NCI-H2171 (cell line): ENCODE data around the gene TACC2.

Experiments
- DNase-seq: peaks from one replicate; lab custom pipeline; 2025; lab: John Stamatoyannopoulos, UW

Gene TACC2

GRCh38 chr10:122222638-122223037, 233.7 kb downstream of the TACC2 start:
- no peak for DNase-seq

GRCh38 chr10:122224159-122224558, 235.2 kb downstream of the TACC2 start:
- no peak for DNase-seq

GRCh38 chr10:122225330-122225729, 236.4 kb downstream of the TACC2 start:
- no peak for DNase-seq

DNA sequence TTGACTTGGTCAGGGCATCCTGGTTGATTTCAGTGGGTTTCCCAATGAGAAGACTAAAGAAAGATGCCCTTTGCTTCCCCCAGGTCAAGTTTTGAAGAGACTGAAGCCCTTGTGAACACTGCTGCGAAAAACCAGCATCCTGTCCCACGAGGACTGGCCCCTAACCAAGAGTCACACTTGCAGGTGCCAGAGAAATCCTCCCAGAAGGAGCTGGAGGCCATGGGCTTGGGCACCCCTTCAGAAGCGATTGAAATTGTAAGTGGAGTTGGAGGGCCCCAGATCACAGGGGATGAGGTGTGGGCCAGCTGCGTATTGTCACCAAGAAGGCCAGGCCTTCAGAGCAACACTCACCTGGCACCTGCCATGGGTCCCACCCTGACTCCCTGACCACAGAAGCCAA, 238.8 kb downstream of the TACC2 start:
- DNase-seq = no peak

- no peak for DNase-seq
Observed at GRCh38 chr10:122229666-122230065, 240.7 kb downstream of the TACC2 start.

GRCh38 chr10:122230222-122230621, 241.3 kb downstream of the TACC2 start:
- DNase-seq = no peak

DNA sequence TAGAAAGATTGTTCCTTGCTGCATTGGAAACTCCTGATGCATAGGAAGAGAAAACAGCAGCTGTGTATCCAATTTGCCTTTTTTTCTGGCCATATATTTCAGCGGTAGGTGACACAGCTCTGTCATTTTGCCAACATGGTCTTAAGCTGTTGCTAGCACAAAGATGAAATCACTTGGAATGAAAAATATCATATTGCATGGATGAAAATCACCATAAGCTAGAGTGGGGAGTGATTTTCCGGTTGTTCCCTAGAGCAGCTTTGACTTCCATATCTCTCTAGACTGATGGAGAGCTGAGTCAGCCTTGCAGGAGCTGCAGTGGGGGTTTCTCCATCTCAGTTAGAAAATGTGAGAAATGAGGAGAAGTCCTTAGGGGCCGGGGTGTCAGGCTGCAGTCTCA, 243.8 kb downstream of the TACC2 start:
- peak; percentile 46 for DNase-seq

DNA sequence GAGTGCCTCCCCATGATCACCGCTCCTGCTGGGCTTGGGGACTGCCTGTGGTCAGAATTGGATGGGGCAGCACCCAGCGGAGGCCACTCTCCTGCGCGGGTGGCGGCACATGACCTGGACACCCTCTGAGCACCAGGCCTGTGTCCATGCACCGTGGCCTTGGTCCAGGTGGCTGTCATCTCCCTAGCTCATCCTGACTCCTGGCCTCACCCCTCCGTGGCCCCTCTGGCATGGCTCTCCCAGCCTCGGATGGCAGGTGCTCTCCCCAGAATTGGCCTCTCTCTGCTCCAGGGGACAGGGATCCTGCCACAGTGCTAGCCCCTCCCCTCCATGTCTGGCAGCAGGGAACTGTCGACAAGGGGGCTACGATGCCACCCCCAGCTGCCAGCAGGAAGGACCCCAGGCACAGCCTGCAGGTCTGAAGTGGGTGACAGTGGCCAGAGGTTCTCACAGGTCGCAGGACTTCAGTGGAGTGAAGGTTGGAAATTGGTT, 244.9 kb downstream of the TACC2 start:
- no peak for DNase-seq

- no peak for DNase-seq
Observed at GRCh38 chr10:122234416-122234815, 245.5 kb downstream of the TACC2 start.

- DNase-seq = no peak
Observed at GRCh38 chr10:122236690-122237306, 247.8 kb downstream of the TACC2 start.

- no peak for DNase-seq
Observed at GRCh38 chr10:122237331-122237990, 248.5 kb downstream of the TACC2 start.

DNA sequence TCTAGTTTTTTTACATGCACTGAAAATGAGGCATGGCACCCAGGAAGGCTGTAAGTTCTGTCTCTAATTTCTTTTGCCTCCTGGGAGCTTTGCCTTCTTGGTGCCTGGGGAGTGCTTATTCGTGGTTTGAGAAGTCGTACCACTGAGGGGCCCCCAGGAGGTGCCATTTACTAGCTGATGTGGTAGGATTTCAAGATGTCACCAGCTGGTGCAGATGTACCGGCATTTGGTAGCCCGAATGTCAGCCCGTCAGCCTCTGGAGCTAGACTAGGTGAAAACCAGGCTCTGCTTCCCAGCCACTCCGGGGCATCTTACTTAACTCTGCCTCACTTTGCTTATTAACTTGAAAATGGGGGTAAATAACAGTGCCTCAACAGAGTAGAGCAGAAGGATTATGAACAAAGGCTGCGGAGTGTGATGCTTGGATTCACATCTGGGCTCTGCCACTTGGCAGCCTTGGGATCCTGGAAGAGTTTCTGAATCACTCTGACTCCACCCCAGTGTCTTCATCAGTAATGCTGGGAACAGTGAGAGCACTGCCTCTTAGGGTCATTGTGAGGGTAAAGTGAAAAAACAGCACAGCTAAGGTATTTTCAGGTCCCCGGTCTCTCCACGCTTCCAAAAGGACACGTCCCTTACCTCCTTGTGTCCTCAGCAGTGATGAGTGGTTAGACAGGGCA, 250.8 kb downstream of the TACC2 start:
- DNase-seq = no peak

- no peak for DNase-seq
Observed at GRCh38 chr10:122240401-122240800, 251.4 kb downstream of the TACC2 start.

- no peak for DNase-seq
Observed at GRCh38 chr10:122241836-122242235, 252.9 kb downstream of the TACC2 start.

DNA sequence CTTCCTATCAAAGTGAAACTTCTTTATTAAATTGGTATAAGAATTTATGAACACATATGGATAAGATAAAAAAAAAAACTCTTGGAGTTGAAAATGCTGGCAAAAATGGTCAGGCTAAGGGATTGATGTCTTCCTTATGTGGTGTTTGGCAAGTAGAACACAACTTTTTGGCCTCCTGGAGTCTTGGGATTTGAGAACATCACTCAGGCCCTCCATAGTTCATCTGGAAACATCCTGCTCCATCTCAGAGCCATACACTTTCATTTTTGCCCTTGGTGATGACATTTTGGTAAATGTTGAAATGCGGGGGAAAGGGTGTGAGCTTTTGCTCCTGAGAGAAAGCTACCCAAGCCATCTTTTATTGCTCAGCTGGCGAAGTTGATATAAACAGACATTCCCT, 254.6 kb downstream of the TACC2 start:
- no peak for DNase-seq

- no peak for DNase-seq
Observed at GRCh38 chr10:122244001-122244975, 255.3 kb downstream of the TACC2 start.

- no peak for DNase-seq
Observed at GRCh38 chr10:122245136-122245535, 256.2 kb downstream of the TACC2 start.

DNA sequence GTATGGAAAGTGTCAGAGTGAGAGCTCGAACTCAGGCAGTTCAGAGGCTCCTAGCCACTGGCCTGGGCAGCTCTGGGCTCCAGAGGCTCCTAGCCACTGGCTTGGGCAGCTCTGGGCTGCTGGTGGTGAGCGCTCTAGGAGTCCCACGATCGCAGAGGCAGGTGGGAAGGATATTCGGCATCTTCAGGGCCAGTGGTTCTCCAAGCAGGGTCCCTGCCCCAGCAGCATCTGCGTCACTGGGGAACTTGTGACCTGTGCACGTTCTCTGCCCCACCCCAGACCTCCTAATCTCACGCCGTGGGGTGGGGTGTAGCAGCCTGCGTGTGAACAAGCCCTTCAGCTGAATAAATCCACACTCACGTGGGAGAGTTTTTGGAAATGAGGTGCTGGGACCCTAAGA, 256.9 kb downstream of the TACC2 start:
- no peak for DNase-seq

DNA sequence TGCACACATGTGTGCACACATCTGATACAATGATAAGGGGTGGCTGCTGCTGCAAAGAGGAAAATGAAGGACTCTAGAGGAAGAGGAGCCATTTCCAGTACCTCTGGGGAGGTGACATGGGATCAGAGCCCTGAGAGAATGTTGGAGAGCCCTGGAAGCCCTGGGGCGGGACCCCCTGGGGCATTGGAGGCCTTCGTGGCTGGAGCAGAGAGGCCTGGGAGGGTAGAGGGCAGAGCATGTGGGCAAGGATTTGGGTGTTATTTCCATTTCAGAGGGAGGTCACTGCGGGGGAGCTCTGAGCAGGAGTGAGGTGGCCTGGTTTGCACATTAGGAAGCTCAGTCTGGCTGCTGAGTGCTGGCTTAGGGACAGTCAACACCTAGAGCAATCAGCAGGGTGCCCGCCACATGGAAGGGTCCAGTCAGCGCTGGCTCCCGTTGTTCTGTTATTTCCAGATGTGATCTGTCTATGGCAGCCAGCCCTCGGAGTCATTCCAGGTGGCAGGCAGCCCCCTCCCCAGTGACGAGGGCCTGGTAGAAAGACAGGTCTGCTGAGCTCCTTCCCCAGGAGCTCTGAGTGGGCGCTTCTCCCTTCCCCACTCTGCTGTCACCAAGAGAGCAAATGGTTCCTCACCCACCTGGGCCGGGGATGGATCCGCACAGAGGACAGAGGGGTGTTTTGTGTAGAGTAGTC, 258.0 kb downstream of the TACC2 start:
- DNase-seq = no peak

DNA sequence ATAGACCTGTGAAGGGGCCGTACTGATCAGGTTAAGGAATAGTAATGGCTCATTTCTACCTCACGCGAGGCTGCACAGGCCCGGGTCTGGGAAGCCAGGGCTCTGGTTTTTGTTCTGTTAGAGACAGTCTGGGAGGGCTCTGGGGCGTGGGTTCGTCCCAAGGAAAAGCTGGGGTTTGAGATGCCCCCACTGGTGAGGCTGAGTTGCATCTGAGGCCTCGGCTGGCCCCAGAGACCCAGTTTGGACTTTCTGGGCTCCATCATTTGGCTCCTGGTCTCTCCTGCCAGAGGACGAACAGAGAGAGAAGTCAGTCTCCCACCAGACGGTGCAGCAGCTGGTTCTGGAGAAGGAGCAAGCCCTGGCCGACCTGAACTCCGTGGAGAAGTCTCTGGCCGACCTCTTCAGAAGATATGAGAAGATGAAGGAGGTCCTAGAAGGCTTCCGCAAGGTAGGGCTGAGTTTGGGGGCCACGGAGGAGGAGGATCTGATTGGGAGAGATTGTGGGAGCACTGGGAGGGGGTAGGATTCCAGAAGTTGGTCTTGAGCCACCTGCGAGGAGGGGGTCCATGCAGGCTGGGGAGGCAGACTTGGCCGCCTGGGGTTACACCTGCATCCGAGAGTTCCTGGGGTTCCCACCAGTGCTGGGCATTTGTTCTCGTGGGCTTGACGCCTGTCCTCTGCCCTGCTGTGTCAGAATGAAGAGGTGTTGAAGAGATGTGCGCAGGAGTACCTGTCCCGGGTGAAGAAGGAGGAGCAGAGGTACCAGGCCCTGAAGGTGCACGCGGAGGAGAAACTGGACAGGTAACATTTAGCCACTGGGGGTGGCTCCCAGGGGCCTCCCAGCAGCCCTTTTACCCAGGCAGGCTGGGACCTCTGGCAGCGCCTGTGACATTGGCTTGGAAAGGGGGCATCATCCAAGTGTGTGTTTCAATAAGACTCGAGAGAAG, 259.7 kb downstream of the TACC2 start:
- no peak for DNase-seq
